Midbrain (tissue), 1 donor: ENCODE data around the gene SRPK1.

Experiments used
- DNase-seq: peaks from one replicate; lab custom pipeline; 2025; lab: John Stamatoyannopoulos, UW

The SRPK1 gene

DNA sequence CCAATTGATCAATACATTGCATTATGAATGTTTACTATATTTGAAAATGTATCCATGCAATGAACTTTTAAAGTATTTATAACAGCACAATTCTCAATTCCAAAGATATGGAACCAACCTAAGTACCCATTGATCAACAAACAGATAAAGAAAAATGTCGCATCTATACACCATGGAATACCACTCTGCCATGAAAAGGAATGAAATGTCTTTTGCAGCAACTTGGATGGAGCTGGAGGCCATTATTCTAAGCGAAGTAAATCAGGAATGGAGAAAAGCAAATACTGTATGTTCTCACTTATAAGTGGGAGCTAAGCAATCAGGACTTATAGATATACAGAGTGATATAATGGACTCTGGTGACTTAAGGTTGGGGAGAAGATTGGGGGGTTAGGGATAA lies 22.9 kb downstream of the SRPK1 start:
- no peak for DNase-seq

DNA sequence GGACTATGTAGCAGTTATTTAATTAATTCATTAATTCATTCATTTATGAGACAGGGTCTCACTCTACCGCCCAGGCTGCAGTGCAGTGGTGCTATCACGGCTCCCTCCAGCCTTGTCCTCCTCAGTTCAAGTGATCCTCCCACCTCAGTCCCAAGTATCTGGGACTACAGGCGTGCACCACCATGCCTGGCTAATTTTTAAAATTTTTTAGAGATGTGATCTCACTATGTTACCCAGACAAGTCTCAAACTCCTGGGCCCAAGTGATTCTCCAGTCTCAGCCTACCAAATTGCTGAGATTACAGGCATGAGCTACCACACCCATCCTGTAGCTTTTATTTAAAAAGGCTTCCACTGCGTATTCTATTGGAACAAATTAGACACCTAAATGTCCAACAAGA lies 23.4 kb downstream of the SRPK1 start:
- DNase-seq, result no peak

DNA sequence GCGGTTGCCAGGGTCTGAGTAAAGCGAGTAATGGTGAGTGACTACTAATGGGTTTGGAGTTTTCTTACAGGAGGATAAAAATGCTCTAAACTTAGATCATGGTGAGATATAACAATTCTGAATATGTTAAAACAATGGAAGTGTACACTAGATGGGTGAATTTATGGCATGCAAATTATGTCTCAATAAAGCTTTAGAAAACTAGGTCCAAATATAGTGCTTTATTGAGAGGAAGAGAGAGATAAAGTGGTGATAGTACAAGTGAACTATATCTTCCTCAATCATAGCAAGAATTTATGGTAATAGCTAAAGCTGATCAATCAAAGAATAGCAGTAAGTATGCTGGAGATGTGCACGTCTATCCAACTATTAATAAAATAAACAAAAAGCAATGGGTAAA lies 23.9 kb downstream of the SRPK1 start:
- no peak for DNase-seq

DNA sequence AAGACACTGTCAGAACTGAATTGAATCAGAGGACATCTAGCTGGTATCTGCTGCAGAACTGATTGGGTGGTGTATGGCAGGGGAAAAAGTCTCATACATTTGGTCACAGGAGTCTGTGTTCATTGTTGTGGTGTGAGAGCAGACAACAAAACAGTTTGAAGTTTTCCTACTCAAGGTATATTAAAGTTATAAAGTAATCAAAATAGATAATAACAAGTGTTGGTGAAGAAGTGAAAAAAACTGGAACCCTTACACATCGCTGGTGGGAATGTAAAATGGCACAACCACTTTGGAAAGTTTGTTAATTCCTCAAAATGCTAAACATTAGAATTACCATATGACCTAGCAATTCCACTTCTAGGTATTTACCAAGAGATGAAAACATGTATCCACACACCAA lies 24.7 kb downstream of the SRPK1 start:
- DNase-seq, result no peak

DNA sequence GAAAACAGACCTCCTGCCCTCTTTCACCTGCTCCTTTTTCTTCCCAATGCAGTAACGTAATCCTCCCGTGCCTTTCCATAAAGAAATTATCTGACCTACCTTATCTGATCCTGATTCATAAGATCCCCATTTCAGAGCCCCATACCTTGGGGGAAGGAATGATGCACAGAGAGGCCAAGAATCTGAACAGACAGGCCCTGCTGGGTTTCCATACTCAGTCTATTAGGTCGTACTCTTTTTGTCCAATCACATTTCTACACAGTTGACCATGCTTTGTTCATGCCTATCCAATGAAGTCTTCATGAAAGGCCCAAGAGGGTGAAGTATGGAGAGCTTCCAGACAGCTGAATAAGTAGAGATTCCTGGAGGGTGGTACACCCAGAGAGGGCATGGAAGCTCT lies 25.3 kb downstream of the SRPK1 start:
- DNase-seq, result no peak

DNA sequence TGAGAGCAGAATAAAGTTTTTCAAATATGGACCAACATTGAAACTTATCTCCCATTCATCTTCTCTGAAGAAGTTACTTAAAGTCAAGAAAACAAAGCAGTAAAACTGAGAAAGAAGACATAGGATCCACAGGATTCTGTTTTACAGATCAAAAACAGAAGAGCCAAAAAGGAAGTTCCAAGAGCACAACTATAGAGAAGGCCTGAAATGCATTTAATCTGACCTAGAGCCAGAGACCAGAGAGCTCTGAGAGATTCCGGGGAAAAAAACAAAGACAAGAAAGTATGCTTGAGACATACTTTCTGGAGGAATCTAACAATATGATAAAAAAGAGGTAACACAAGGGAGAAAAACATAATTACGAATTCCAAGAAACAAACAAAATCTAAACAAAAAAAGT lies 26.1 kb downstream of the SRPK1 start:
- DNase-seq, result no peak

DNA sequence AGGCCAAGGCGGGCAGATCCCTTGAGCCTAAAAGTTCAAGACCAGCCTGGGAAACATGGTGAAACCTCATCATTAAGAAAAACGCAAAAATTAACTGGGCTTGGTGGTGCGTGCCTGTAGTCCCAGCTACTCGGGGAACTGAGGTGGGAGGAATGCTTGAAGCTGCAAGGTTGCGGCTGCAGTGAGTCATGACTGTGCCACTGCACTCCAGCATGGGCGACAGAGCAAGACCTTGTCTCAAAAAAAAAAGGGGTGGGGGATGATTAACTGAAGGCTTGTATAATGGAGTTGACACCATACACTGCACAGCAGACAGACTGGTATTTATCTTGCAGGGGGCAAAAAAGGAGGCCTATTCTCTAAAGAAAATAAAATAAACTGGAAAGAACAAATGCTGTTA lies 27.7 kb downstream of the SRPK1 start:
- no peak for DNase-seq

DNA sequence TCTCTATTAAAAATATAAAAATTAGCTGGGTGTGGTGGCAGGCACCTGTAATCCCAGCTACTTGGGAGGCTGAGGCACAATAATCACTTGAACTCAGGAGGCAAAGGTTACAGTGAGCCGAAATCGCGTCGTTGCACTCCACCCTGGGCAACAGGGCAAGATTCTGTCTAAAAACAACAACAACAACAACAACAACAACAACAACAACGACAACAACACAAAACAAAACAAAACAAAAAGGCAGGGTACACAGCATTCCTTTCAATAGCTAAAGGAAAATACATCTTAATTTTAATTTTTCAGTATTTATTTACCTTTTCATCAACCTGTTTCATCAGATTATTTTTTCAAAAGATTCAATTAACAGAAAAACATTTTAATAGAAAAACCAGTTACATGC lies 28.4 kb downstream of the SRPK1 start:
- no peak for DNase-seq

DNA sequence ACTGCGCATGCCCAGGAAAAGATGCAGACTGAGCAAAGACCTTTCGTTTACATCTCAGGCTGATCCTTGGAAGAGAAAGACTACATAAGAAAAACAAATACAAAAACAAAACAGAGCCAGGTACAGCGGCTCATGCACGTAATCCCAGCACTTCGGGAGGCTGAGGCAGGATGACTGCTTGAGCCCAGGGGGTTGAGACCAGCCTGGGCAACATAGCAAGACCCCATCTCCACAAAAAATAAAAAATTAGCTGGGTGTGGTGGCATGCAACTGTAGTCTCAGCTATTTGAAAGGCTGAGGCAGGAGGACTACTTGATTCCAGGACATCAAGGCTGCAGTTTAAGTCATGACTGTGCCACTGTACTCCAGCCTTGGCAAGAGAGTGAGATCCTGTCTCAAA lies 41.7 kb downstream of the SRPK1 start:
- DNase-seq, result no peak

DNA sequence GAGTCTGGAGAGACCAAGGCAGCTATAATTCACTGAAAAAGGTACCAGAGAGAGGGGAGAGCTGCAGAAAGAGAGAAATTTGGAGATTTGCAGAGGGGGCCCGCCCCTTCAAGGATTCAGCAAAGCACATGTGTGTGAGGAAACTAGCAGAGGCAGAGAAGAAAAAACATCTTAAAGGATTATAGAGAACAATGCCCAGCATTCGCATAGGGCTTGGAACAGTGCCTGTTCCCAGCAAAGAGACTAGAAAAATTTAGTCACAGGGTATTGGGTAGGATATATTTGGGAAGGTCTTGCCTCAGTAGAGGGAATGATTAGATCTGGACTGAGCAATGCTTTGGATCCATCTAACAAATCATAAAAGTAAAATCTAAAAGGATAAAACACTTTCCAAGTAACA lies 44.0 kb downstream of the SRPK1 start:
- DNase-seq, result no peak

DNA sequence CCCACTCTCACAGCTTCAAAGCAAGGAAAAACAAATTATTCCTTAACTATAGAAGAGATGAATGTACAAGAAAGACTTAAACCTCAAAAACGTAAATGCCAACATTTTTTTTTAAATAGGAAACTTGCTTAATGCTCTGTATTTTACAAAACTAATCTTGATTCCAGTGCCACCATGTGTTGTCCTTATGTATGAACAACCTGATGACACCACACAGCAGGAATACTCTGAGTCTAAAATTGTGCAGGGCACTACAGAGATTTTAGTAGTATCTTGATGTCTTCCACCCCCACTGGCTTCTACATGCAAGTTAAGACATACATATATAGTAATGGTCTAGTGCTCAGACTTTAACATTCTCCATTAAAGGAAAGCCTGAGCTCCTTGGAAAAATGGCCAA lies 46.2 kb downstream of the SRPK1 start:
- DNase-seq, result no peak

DNA sequence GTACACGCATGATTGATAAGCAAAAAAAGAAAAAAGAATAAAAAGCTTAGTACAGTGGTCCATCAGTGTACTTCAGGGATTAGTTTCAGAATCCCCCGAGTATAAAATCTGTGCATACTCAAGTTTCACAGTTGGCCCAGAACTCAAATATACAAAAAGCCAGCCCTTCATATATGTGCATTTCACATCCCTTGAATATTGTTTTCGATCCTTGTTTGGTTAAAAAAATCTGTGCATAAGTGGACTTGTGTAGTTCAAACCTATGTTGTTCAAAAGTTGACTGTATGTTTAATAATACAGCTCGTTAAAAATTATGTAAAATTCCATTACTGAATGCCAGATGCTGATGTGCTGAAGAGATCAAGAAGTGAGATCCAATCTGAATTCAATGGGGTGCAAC lies 61.5 kb downstream of the SRPK1 start:
- no peak for DNase-seq

DNA sequence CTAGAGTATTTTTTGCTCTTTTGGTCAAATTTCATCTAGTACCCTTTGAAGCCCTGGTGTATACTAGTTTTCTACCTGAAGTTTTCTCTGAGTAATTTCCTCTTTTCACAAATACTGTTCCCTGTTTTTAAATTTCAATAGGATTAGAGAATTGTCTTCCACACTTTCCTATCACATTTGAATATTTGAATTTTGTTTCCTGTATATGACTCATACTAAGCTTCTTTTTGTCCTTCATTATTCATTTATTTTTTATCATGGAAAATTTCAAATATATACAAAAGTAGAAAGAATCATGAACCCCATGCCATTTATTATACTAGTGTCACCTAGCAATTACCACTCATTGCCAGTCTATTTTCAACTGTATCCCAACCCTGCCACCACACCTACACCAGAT lies 63.0 kb downstream of the SRPK1 start:
- DNase-seq, result no peak

DNA sequence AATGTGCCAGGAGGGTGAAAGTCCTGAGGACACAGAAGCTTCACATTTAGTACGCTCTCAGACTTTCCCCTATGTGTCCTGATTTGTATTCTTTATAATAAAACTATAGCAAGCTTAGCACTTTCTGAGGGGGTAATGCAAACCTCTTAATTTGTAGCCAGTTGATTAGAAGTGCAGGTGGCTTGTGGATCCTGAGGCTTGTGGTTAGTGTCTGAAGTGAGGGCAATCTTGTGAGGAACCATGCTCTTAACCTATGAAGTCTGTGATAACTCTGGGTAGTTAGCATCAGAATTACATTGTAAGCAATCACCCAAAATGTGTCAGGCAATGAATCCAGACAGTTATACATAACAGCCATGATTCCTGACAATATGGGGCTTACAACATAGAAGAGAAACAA lies 64.6 kb downstream of the SRPK1 start:
- DNase-seq, result no peak

DNA sequence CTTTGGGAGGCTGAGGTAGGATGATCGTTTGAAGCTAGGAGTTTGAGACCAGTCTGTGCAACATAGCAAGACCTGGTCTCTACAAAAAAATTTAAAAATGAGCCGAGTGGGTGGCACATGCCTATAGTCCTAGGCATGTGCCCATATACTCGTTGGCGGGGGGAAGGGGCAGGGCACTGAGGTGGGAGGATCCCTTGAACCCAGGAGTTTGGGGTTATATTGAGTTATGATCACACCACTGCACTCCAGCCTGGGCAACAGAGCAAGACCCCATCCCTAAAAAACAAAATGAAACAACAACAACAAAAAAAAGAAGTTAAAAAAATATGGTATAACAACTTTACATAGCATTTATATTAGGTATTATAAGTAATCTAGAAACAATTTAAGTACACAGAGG lies 67.9 kb downstream of the SRPK1 start:
- no peak for DNase-seq

DNA sequence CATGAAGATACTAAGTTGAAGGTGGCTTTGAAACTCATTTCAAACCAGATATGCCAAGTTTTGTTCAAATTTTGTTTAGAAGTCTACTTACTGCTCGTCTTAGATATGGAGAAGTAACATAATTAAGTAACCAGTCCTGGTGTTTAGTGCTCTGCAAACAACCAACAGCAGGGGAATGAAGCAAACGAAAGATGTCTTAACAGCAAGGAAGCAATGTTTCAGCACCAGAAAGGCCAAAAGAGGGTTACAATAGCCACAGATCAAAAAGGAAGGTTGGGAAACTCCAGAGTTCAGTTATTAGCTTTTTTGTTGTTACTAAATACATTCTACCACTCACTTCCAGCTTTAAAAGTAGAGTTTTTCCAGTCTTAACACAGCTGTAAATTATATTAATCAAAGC lies 70.7 kb downstream of the SRPK1 start:
- no peak for DNase-seq

DNA sequence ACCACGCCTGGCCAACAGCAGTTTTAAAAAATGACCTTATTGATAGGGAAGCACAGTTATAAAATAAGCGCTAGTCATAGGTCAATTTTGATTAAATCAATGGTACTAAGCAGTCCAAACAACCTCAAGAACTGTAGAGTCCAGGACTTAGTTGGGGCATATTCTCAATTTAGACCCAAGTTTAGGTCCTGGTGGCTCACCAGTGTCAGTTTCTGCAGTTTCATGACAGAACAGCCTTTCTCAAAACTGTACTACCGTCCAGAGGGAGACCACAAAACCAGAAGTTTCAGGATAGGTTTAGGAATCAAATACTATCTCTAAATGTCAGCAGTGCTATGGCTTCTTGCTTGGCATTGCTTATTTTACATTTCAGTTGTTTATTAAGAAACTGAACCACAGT lies 76.6 kb downstream of the SRPK1 start:
- no peak for DNase-seq

DNA sequence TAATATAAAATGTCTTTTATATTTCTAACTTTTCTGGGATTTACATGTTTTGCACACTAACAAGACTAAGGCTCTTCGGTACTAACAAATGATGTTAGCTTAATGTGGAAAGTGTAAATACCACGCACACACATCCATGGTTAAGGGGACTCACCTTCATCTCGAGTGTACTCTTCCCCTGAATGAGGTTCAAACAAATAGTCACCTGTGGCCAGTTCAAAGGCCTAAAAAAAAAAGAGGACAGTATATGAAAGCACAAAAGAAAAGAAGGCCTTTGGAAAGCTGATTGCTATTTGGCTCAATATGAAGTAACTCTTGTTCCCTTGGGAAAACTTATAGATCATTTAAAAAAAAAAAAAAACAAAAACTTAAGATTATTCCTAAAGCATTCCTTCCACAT lies 78.5 kb downstream of the SRPK1 start:
- no peak for DNase-seq

DNA sequence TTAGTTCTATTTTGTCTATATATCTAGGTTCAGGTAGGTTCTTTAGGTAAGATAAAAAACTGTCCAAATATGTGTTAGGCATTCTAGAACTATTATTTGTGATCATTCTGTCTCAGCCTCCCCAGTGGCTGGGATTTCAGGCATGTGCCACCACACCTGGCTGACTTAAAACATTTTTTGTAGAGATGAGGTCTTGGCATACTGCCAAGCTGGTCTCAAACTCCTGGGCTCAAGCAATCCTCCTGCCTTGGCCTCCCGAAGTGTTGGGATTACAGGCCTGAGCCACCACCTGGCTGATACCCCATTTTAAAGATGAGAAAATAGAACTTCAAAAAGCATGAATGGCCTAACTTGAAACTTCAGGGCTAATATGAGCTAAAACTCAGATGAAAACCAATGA lies 81.9 kb downstream of the SRPK1 start:
- no peak for DNase-seq

DNA sequence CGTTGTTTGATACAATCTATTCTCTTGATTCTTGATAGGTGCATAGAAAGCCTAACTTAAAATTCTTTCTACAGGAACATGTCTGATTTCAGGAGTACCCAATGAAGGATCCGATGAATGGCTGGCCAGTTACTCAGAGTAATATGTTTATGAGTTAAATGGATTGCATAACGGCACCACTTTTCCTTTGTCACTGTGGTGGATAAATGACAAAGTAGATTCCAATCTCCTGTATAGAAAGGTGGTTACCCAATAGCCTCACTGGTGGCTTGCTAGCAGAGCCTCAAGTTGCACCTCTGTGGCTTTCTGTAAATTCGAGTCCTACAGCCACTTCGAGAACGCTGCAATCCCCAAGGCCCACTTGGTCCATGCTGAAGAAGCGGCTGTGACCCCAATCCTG lies 87.4 kb downstream of the SRPK1 start:
- DNase-seq, result no peak

DNA sequence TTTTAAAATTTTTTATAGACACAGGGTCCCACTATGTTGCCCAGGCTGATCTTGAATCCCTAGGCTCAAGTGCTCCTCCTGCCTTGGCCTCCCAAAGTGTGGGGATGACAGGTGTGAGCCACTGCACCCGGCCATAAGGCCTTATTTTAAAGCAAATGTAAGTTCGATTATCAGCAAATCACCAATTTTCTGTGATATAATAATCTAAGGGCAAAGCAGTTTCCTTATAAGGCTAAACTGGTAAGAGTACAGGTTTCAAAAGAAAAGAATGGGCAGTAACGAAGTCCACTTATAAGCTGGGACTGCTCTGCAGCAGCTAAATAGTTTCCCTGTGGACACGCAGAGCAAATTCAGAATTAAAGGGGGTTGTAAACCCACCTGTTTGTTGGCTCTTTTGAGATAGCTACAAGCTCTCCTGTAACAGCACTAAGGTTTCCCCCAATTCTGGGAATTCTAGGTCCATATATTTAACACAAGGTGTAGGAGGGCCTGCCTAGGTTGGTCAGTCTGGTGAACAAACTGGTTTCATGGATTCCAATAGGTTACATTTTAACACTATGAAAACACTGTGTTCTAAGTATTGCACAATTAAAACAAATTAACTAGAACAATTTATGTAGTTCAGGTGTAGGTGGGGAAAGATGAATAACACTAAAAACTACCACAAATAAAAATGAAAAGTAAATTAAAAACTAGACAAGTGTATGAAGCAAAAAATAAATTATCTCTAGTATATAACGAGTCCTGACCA lies 89.5 kb downstream of the SRPK1 start:
- no peak for DNase-seq

DNA sequence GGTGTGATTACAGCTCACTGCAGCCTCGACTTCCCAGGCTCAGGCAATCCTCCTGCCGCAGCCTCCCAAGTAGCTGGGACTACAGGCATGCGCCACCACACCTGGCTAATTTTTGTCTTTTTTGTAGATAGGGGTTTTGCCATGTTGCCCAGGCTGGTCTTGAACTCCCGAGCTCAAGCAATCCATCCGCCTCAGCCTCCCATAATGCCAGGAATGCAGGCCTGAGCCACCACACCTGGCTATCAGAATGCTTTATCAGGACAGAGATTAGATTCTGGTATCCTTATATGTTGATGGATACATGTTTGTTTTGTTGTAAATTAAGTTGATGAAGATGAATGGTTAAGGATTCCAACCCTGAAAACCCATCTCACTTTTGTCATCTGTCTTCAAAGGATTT lies 91.6 kb downstream of the SRPK1 start:
- no peak for DNase-seq

DNA sequence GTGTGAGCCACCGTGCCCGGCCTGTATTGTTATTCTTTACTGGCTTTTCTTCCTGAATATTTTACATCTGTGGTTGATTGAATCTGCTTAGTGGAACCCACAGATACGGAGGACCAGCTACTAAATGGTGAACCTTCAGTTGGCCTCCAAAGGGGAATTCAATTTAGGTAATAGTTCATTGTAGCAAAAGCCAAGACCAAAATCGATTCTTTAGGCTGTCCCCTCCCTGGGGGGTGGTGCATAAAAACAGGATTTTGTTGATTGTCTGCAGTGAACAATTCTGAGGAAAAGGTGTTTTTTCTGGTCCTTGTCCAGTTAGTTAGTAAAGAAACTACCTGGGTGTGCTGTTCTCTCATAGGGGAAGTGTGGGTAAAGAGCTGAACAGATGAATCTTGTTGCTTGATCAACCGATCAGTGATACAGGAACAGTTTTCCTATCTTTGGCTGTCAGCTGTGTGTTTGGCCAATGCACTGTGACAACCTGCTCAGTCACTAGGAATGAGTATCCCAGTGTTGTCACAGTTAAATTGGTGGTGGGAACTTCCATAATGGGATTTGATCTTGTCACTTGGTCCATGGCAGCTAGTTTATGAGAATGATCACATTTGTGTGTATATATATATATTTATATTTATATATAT lies 96.2 kb downstream of the SRPK1 start:
- DNase-seq, result no peak

DNA sequence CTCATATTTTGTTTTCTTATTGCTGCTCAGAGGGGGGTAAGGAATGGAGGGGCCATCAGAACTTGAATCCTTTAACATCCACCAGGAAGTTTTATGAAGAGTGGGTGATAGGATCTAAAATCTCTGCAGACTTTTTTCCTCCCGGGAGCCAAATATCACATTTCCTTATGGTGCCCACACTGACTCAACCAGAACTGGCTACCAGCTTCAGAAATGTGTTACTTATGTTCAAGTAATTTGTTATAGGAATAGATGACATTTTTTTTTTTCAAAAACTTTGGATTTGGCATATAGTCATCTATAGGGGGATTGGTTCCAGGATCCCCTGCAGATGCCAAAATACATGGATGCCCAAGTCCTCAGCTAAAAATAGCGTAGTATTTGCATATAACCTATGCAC lies 97.3 kb downstream of the SRPK1 start:
- DNase-seq, result no peak
